Activated gamma-delta T cell treated with anti-CD3 and anti-CD28 coated beads, Interleukin-2, amount 50 U/mL, for 16 hours (primary cell): ENCODE measurements around the gene ANKRD12.

Source experiments
- DNase-seq: peaks from one replicate; pipeline ENCODE4 v3.0.0-alpha.2; 2020; ENCODE audit warnings: low read depth

Gene ANKRD12

GRCh38 chr18:9106800-9107584, 29.6 kb upstream of the ANKRD12 start:
- no peak for DNase-seq

DNA sequence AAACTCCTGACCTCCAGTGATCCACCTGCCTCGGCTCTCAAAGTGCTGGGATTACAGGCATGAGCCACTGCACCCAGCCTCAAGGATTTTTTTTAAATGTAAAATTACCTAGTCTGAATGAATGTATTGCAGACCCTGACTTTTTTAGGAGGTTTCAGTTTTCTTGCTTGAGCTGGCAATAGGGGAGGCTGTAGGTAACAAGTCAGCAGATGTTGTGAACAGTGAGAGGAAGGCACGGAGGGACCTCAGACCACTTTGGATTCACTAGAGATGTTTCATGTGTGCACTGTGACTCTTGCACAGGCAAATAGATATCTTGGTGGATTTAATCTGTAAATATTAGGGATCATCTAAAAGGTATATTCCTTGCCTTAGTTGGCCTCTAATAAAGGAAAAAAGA, 27.7 kb upstream of the ANKRD12 start:
- no peak for DNase-seq

- no peak for DNase-seq
Observed at GRCh38 chr18:9109523-9109922, 27.1 kb upstream of the ANKRD12 start.

- DNase-seq = no peak
Observed at GRCh38 chr18:9113468-9114149, 23.0 kb upstream of the ANKRD12 start.

DNA sequence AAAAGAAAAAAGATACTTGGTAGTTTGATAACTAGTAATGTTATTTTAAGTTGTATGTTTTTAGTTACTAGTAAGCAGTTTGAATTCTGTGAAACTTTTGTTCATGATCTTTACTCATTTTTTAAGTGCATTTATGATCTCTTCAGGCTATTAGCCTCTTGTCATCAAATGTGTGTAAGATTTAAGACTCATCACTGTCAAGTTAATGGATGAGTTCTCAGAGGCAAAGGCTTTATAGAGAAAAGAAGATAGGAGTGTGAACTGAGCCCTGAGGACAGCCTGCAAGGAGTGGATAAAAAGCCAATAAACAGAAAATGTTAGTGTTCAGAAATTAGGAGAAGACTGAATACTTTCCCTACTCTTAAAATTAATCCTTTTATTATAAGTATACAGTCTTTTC, 20.6 kb upstream of the ANKRD12 start:
- DNase-seq = no peak

- DNase-seq = no peak
Observed at GRCh38 chr18:9117980-9118841, 18.4 kb upstream of the ANKRD12 start.

GRCh38 chr18:9120796-9121195, 15.8 kb upstream of the ANKRD12 start:
- no peak for DNase-seq

GRCh38 chr18:9123520-9123919, 13.1 kb upstream of the ANKRD12 start:
- no peak for DNase-seq

- no peak for DNase-seq
Observed at GRCh38 chr18:9124824-9125223, 11.8 kb upstream of the ANKRD12 start.

- DNase-seq = no peak
Observed at GRCh38 chr18:9126337-9126736, 10.2 kb upstream of the ANKRD12 start.

- no peak for DNase-seq
Observed at GRCh38 chr18:9130195-9130594, 6.4 kb upstream of the ANKRD12 start.

DNA sequence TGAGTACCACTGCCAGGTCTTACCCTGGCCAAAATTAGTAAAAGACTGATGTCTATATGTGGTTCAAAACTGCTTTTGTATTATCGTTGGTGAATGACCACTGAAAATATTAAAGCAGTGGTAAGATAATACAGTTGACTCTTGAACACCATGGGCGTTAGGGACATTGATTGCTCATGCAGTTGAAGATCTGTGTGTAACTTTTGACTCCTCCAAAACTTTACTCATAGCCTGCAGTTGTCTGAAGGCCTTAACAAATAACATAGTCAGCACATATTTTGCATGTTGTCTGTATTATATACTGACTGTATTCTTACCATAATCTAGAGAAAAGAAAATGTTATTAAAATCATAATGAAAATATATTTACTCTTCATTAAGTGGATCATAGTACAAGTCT, 5.8 kb upstream of the ANKRD12 start:
- no peak for DNase-seq

- no peak for DNase-seq
Observed at GRCh38 chr18:9132628-9133027, 4.0 kb upstream of the ANKRD12 start.

DNA sequence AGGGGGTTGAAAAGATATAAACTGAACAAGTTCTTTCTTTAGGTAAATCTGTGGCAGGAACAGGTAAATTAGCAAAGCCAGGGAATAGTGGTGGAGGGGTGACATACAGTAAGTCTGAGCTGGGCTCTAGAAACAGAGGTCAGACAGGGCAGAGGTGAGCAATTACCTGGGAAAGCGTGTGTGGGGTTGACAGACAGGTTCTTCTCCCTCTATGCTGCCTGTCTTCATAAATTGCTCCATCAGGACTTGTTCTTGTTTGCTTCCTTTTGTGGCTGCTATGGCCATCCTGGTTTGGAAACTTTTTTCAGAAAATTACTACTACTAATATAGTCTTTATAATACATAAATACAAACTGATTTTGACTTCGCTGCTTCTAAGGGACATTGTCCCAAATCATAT, 3.4 kb upstream of the ANKRD12 start:
- DNase-seq = no peak

- DNase-seq = no peak
Observed at GRCh38 chr18:9135081-9135911, 1.3 kb upstream of the ANKRD12 start.

DNA sequence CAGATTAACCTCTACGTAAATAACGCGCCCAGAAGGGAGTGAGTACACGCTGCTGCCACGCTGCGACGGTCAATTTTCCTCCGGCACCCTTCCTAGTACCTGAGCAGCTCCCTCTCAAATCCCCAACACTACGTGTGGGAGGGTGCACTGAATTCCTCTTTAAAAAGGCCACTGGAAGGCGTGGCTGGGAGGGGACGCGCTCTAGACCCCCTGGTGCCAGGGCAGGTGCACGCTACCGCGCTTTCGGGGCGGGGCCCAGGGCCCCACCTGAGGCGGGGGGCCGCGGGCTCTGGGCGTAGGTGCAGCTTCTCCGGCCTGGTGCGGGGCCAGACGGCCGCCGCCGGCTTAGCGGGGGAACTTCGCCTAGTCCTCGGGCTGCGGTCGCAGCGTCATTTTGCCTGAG, 668 bp upstream of the ANKRD12 start:
- DNase-seq = no peak

DNA sequence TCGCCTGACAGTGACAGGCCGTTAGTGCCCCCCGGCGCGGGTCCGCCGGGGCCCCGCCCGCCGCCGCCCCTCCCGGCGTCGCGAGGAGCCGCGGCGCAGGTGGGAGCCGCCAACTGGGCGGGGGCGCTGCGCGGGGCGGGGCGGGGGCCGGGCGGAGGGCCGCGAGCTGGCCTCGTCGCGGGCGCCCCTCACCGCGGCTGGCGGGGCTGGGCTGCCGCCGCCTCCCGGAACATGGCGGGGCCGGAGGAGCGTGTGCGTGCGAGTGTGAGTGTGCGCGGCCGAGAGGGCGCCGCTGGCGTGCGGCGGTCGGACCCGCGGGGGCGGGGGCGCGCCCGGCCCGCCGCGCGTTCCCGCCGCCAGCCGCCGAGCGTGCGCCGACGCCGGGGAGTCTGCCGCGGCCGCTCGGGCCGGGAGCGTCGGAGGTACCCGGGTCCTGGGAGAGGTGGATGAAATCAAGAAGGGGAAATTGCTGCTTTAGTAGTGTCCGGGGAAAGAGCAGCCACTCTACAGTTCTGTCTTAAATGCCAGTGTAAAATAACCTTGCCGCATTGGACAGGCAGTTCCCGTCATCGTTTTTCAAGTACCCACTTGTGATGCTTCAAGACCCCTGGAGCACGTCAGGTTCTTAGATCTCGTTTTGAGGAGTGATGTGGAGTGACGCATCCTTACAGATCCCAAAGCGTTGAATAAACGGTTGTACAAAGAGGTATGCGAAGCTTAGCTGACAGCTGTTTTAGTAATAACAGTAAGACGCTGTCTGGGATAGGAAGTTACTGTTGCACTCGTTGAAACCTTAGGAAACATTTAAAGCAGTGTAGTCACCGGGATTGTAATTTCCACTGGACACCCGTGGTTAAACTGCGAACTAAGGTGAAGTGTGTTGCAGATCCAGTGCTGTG, 836 bp downstream of the ANKRD12 start:
- DNase-seq = peak; percentile 58

- DNase-seq = no peak
Observed at GRCh38 chr18:9139400-9140039, 2.9 kb downstream of the ANKRD12 start.

DNA sequence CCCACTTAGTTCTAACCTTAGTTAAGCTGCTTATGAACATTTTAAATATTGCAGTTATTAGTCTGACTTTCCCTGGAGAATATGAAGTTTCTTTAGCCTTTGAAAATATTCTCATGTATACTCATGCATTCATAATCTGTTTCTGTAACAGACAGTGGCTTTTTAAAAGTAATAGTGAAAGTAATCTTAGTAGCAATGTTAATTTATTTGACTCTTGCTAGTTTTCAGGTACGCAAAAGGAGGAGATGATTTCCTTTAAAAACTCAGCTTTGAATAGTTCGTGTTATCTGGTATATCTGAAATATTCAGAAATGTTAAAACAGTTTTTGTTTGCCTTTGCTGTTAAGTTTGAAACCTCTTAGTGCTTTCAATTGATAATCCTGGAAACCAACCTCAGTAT, 3.8 kb downstream of the ANKRD12 start:
- no peak for DNase-seq

DNA sequence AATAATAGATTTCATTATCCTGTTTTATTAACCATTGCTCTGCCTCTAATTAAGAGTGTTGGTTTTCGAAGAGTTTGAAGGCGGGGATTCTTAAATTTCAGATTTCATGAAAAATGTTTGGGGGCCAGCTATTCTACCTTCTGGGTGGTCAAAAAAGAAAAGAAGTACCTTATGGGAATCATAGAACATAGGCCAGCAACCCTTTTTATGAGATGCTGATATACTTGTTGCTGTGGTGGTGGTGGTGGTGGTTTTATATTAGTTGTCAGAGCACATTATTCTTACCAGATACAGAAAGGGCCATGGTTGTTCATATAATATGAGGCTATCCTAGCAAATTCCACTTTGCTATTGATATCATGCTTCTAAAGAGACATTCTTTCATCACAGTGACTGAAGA, 4.4 kb downstream of the ANKRD12 start:
- DNase-seq = no peak
